ENCODE measurements around the gene HCAR2.
"Not testable (repeated sequence)": the region's sequence is repeated elsewhere in the genome, so short reads cannot be mapped to it uniquely, and the experiment has no call there.

HCAR2 gene

GRCh38 chr12:122665759-122666158 lies 37.4 kb downstream of the HCAR2 start:
- DNase-seq (ENCODE audit: low read depth, low spot score) = no peak

GRCh38 chr12:122665349-122665748 lies 37.8 kb downstream of the HCAR2 start:
- DNase-seq (ENCODE audit: low read depth, low spot score) = no peak

- DNase-seq (ENCODE audit: low read depth, low spot score) = no peak
Measured at GRCh38 chr12:122661938-122662337, 41.2 kb downstream of the HCAR2 start.

GRCh38 chr12:122661246-122661645 lies 41.9 kb downstream of the HCAR2 start:
- no peak for DNase-seq (ENCODE audit: low read depth, low spot score)

GRCh38 chr12:122659579-122659978 lies 43.6 kb downstream of the HCAR2 start:
- DNase-seq (ENCODE audit: low read depth, low spot score) = no peak

GRCh38 chr12:122656298-122656697 lies 46.9 kb downstream of the HCAR2 start:
- no peak for DNase-seq (ENCODE audit: low read depth, low spot score)

GRCh38 chr12:122653291-122653690 lies 49.9 kb downstream of the HCAR2 start:
- not testable (repeated sequence) for DNase-seq (ENCODE audit: low read depth, low spot score)

GRCh38 chr12:122651520-122652224 lies 51.5 kb downstream of the HCAR2 start:
- DNase-seq (ENCODE audit: low read depth, low spot score) = no peak

Measured in ELF-1 (cell line).